A673 (cell line): ENCODE data around the gene MRPL2.

Source experiments
- EZH2 ChIP-seq: fragments of 200-600 bp; sonication (generic); IDR thresholded peaks from 2 replicates; pipeline ENCODE4 v1.6.1; 2017; ENCODE audit warnings: borderline replicate concordance, low read depth, mild to moderate bottlenecking, mixed read lengths, antibody characterized with exemption, low read length; ENCODE audit not compliant: poor library complexity, severe bottlenecking
- TF ChIP-seq, protein P1 (sequence below): fragments of 300-800, 200-600 bp; sonication (generic); conservative IDR thresholded peaks from 2 replicates; pipeline ENCODE4 v1.5.1; 2017; ENCODE audit warnings: low read depth, mild to moderate bottlenecking, antibody characterized with exemption, low read length, moderate library complexity, mixed read lengths

GRCh38 chr6:43075670-43076463, 16.6 kb upstream of the MRPL2 start, which contains the start of gene PTK7:
- TF ChIP-seq, protein P1, sequence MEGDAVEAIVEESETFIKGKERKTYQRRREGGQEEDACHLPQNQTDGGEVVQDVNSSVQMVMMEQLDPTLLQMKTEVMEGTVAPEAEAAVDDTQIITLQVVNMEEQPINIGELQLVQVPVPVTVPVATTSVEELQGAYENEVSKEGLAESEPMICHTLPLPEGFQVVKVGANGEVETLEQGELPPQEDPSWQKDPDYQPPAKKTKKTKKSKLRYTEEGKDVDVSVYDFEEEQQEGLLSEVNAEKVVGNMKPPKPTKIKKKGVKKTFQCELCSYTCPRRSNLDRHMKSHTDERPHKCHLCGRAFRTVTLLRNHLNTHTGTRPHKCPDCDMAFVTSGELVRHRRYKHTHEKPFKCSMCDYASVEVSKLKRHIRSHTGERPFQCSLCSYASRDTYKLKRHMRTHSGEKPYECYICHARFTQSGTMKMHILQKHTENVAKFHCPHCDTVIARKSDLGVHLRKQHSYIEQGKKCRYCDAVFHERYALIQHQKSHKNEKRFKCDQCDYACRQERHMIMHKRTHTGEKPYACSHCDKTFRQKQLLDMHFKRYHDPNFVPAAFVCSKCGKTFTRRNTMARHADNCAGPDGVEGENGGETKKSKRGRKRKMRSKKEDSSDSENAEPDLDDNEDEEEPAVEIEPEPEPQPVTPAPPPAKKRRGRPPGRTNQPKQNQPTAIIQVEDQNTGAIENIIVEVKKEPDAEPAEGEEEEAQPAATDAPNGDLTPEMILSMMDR: no peak
- no peak for TF ChIP-seq EZH2
